Mesothelial cell of epicardium (in vitro differentiated cells): ENCODE measurements around the gene TCP11L1. TPM values are rescaled to one million over a fixed set of nuclear protein-coding genes. Genes with fewer than 3 reads are reported as not detected.

Source experiments
- DNase-seq, 2 experiments: peaks; one replicate each; pipeline ENCODE4 v3.0.0; 2021; ENCODE audit warnings: low spot score in 2 of 2; ENCODE audit not compliant: unreplicated experiment in 2 of 2
- H3K27ac Mint-ChIP-seq: 2 replicates; pipeline ENCODE4 v1.8.0; 2021; ENCODE audit warnings: mixed read lengths
- H3K27me3 Mint-ChIP-seq: 2 replicates; pipeline ENCODE4 v1.8.0; 2021; ENCODE audit warnings: low read depth, mixed read lengths
- H3K36me3 Mint-ChIP-seq: 2 replicates; pipeline ENCODE4 v1.8.0; 2021; ENCODE audit warnings: mixed read lengths
- H3K4me1 Mint-ChIP-seq: 2 replicates; pipeline ENCODE4 v1.8.0; 2021; ENCODE audit warnings: mixed read lengths
- H3K4me3 Mint-ChIP-seq: 2 replicates; pipeline ENCODE4 v1.8.0; 2021; ENCODE audit warnings: mild to moderate bottlenecking, moderate library complexity, mixed read lengths
- H3K9me3 Mint-ChIP-seq: 2 replicates; pipeline ENCODE4 v1.8.0; 2021; ENCODE audit warnings: mixed read lengths
- CTCF ChIP-seq: fragments of 200-600 bp; sonication (generic); IDR thresholded peaks from one replicate; pipeline ENCODE4 v1.5.0; 2021; ENCODE audit warnings: antibody characterized with exemption; ENCODE audit not compliant: unreplicated experiment
- total RNA-seq: library from RNA; stranded (reverse); gene quantifications from 3 replicates; pipeline ENCODE4 v1.2.1, GENCODE V29; 2021

The TCP11L1 gene
- total RNA-seq, 1 donor from 2014 or later, result 20.3 TPM

GRCh38 chr11:33001281-33001680 is 38.1 kb upstream of the TCP11L1 start:
- H3K4me1 Mint-ChIP-seq, result no peaks in the 10 kb centered on the region
- peaks cover 4% of the 10 kb centered on the region for H3K36me3 Mint-ChIP-seq
- H3K9me3 Mint-ChIP-seq, result peaks cover 29% of the 10 kb centered on the region
- H3K4me3 Mint-ChIP-seq, result no peak overlapping the region
- H3K27ac Mint-ChIP-seq, result no peak overlapping the region
- no peak for TF ChIP-seq CTCF
- H3K27me3 Mint-ChIP-seq, result peaks cover 6% of the 10 kb centered on the region
- DNase-seq, result no peak

- Mint-ChIP-seq H3K9me3 (peaks cover 25% of the 10 kb centered on the region), H3K4me1 (no peaks in the 10 kb centered on the region), H3K27me3 (peaks cover 4% of the 10 kb centered on the region), H3K27ac (no peak overlapping the region), H3K36me3 (peaks cover 4% of the 10 kb centered on the region), H3K4me3 (no peak overlapping the region)
- DNase-seq, result no peak
- TF ChIP-seq CTCF, result no peak
These were observed 37.4 kb upstream of the TCP11L1 start for GRCh38 chr11:33001751-33002542.

- Mint-ChIP-seq H3K4me3 (no peak overlapping the region), H3K9me3 (peaks cover under 1% of the 10 kb centered on the region), H3K27me3 (no peaks in the 10 kb centered on the region), H3K4me1 (no peaks in the 10 kb centered on the region), H3K27ac (no peak overlapping the region), H3K36me3 (no peaks in the 10 kb centered on the region)
- no peak for DNase-seq
- no peak for TF ChIP-seq CTCF
These were observed 34.2 kb upstream of the TCP11L1 start for GRCh38 chr11:33005175-33005574.

- Mint-ChIP-seq H3K27me3 (no peaks in the 10 kb centered on the region), H3K4me3 (no peak overlapping the region), H3K27ac (no peak overlapping the region), H3K36me3 (no peaks in the 10 kb centered on the region), H3K9me3 (no peaks in the 10 kb centered on the region), H3K4me1 (no peaks in the 10 kb centered on the region)
- no peak for TF ChIP-seq CTCF
- DNase-seq, result no peak
These were observed 33.4 kb upstream of the TCP11L1 start for GRCh38 chr11:33006010-33006409.

- Mint-ChIP-seq H3K9me3 (no peaks in the 10 kb centered on the region), H3K27ac (no peak overlapping the region), H3K4me3 (no peak overlapping the region), H3K4me1 (peaks cover 16% of the 10 kb centered on the region), H3K36me3 (no peaks in the 10 kb centered on the region), H3K27me3 (peaks cover 11% of the 10 kb centered on the region)
- TF ChIP-seq CTCF, result no peak
- no peak for DNase-seq
These were observed 25.6 kb upstream of the TCP11L1 start for GRCh38 chr11:33013755-33014154.
